ENCODE data around the gene HSBP1.
A peak's percentile ranks its signal among the peaks of the same experiment; 100 is the strongest.

The HSBP1 gene

GRCh38 chr16:83785455-83785854 lies 22.3 kb upstream of the HSBP1 start:
- Histone ChIP-seq H3K9me3 (ENCODE audit: control insufficient read depth, low read length) (no peaks in the 10 kb centered on the region), H3K4me1 (ENCODE audit: control insufficient read depth, insufficient read depth, low read length) (no peaks in the 10 kb centered on the region), H3K27me3 (replicated peaks; ENCODE audit: control insufficient read depth, insufficient read depth, low read length) (no peaks in the 10 kb centered on the region), H3K9ac (ENCODE audit: low read length) (no peak overlapping the region), H3K36me3 (ENCODE audit: control insufficient read depth, insufficient read depth, low read length, severe bottlenecking) (no peaks in the 10 kb centered on the region), H3K4me3 (ENCODE audit: low read length) (no peak overlapping the region)
- DNase-seq (ENCODE audit: low read depth), result no peak

- Histone ChIP-seq H3K27me3 (replicated peaks; ENCODE audit: control insufficient read depth, insufficient read depth, low read length) (no peaks in the 10 kb centered on the region), H3K9ac (ENCODE audit: low read length) (no peak overlapping the region), H3K4me3 (ENCODE audit: low read length) (no peak overlapping the region), H3K4me1 (ENCODE audit: control insufficient read depth, insufficient read depth, low read length) (no peaks in the 10 kb centered on the region), H3K9me3 (ENCODE audit: control insufficient read depth, low read length) (no peaks in the 10 kb centered on the region), H3K36me3 (ENCODE audit: control insufficient read depth, insufficient read depth, low read length, severe bottlenecking) (no peaks in the 10 kb centered on the region)
- no peak for DNase-seq (ENCODE audit: low read depth)
Measured at GRCh38 chr16:83789642-83790401, 18.0 kb upstream of the HSBP1 start.

- no peak for DNase-seq (ENCODE audit: low read depth)
- Histone ChIP-seq H3K36me3 (ENCODE audit: control insufficient read depth, insufficient read depth, low read length, severe bottlenecking) (no peaks in the 10 kb centered on the region), H3K9me3 (ENCODE audit: control insufficient read depth, low read length) (no peaks in the 10 kb centered on the region), H3K9ac (ENCODE audit: low read length) (no peak overlapping the region), H3K27me3 (replicated peaks; ENCODE audit: control insufficient read depth, insufficient read depth, low read length) (no peaks in the 10 kb centered on the region), H3K4me3 (ENCODE audit: low read length) (no peak overlapping the region), H3K4me1 (ENCODE audit: control insufficient read depth, insufficient read depth, low read length) (no peaks in the 10 kb centered on the region)
Measured at GRCh38 chr16:83791916-83792315, 15.9 kb upstream of the HSBP1 start.

GRCh38 chr16:83792391-83792790 lies 15.4 kb upstream of the HSBP1 start:
- Histone ChIP-seq H3K27me3 (replicated peaks; ENCODE audit: control insufficient read depth, insufficient read depth, low read length) (no peaks in the 10 kb centered on the region), H3K4me3 (ENCODE audit: low read length) (no peak overlapping the region), H3K36me3 (ENCODE audit: control insufficient read depth, insufficient read depth, low read length, severe bottlenecking) (no peaks in the 10 kb centered on the region), H3K9ac (ENCODE audit: low read length) (no peak overlapping the region), H3K9me3 (ENCODE audit: control insufficient read depth, low read length) (no peaks in the 10 kb centered on the region), H3K4me1 (ENCODE audit: control insufficient read depth, insufficient read depth, low read length) (no peaks in the 10 kb centered on the region)
- DNase-seq (ENCODE audit: low read depth), result no peak

- DNase-seq (ENCODE audit: low read depth), result no peak
- H3K27me3 ChIP-seq (replicated peaks; ENCODE audit: control insufficient read depth, insufficient read depth, low read length), result no peaks in the 10 kb centered on the region
- no peaks in the 10 kb centered on the region for H3K4me1 ChIP-seq (ENCODE audit: control insufficient read depth, insufficient read depth, low read length)
- H3K9me3 ChIP-seq (ENCODE audit: control insufficient read depth, low read length), result no peaks in the 10 kb centered on the region
- no peak overlapping the region for H3K9ac ChIP-seq (ENCODE audit: low read length)
- no peaks in the 10 kb centered on the region for H3K36me3 ChIP-seq (ENCODE audit: control insufficient read depth, insufficient read depth, low read length, severe bottlenecking)
- no peak overlapping the region for H3K4me3 ChIP-seq (ENCODE audit: low read length)
Measured at GRCh38 chr16:83793179-83793578, 14.6 kb upstream of the HSBP1 start.

GRCh38 chr16:83794860-83795554 lies 12.8 kb upstream of the HSBP1 start:
- Histone ChIP-seq H3K9me3 (ENCODE audit: control insufficient read depth, low read length) (no peaks in the 10 kb centered on the region), H3K4me3 (ENCODE audit: low read length) (no peak overlapping the region), H3K4me1 (ENCODE audit: control insufficient read depth, insufficient read depth, low read length) (no peaks in the 10 kb centered on the region), H3K36me3 (ENCODE audit: control insufficient read depth, insufficient read depth, low read length, severe bottlenecking) (no peaks in the 10 kb centered on the region), H3K27me3 (replicated peaks; ENCODE audit: control insufficient read depth, insufficient read depth, low read length) (no peaks in the 10 kb centered on the region), H3K9ac (ENCODE audit: low read length) (no peak overlapping the region)
- DNase-seq (ENCODE audit: low read depth), result no peak

GRCh38 chr16:83797013-83797412 lies 10.8 kb upstream of the HSBP1 start:
- Histone ChIP-seq H3K36me3 (ENCODE audit: control insufficient read depth, insufficient read depth, low read length, severe bottlenecking) (no peaks in the 10 kb centered on the region), H3K4me1 (ENCODE audit: control insufficient read depth, insufficient read depth, low read length) (peaks cover 1% of the 10 kb centered on the region), H3K4me3 (ENCODE audit: low read length) (no peak overlapping the region), H3K27me3 (replicated peaks; ENCODE audit: control insufficient read depth, insufficient read depth, low read length) (no peaks in the 10 kb centered on the region), H3K9me3 (ENCODE audit: control insufficient read depth, low read length) (no peaks in the 10 kb centered on the region), H3K9ac (ENCODE audit: low read length) (no peak overlapping the region)
- DNase-seq (ENCODE audit: low read depth), result no peak

DNA sequence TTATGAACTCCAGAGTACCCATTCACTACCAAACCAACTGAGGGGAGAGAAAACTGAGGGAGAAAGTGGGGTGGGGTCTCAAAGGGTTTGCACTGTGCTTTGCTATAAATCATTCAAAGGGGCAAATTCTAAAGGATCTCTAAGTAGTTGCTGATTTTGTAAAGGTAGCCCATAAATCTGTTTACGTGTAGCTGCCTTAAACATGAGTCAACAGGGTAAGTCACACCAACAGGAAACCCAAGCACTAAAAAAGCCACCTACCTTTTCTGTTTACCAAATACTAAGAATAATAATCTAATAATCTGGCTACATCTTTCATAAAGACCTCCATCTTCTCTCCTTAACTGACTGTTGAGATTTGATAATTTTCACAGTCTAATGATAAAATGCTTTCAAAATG lies 8.4 kb upstream of the HSBP1 start:
- Histone ChIP-seq H3K9ac (ENCODE audit: low read length) (no peak overlapping the region), H3K9me3 (ENCODE audit: control insufficient read depth, low read length) (no peaks in the 10 kb centered on the region), H3K4me3 (ENCODE audit: low read length) (no peak overlapping the region), H3K4me1 (ENCODE audit: control insufficient read depth, insufficient read depth, low read length) (peaks cover 10% of the 10 kb centered on the region), H3K27me3 (replicated peaks; ENCODE audit: control insufficient read depth, insufficient read depth, low read length) (no peaks in the 10 kb centered on the region), H3K36me3 (ENCODE audit: control insufficient read depth, insufficient read depth, low read length, severe bottlenecking) (no peaks in the 10 kb centered on the region)
- DNase-seq (ENCODE audit: low read depth), result no peak

- peaks cover 10% of the 10 kb centered on the region for H3K4me1 ChIP-seq (ENCODE audit: control insufficient read depth, insufficient read depth, low read length)
- peak overlapping the region; percentile 4 for H3K9ac ChIP-seq (ENCODE audit: low read length)
- peak; percentile 83 for DNase-seq (ENCODE audit: low read depth)
Measured at GRCh38 chr16:83802135-83802534, 5.6 kb upstream of the HSBP1 start.

GRCh38 chr16:83802554-83803205 lies 5.1 kb upstream of the HSBP1 start:
- Histone ChIP-seq H3K36me3 (ENCODE audit: control insufficient read depth, insufficient read depth, low read length, severe bottlenecking) (no peaks in the 10 kb centered on the region), H3K4me3 (ENCODE audit: low read length) (peak overlapping the region; percentile 74), H3K4me1 (ENCODE audit: control insufficient read depth, insufficient read depth, low read length) (peaks cover 10% of the 10 kb centered on the region), H3K9ac (ENCODE audit: low read length) (peak overlapping the region; percentile 4), H3K27me3 (replicated peaks; ENCODE audit: control insufficient read depth, insufficient read depth, low read length) (no peaks in the 10 kb centered on the region), H3K9me3 (ENCODE audit: control insufficient read depth, low read length) (no peaks in the 10 kb centered on the region)
- no peak for DNase-seq (ENCODE audit: low read depth)

More at GRCh38 chr16:83802135-83802534, 5.6 kb upstream of the HSBP1 start:
- peak overlapping the region; percentile 74 for H3K4me3 ChIP-seq (ENCODE audit: low read length)
- H3K9me3 ChIP-seq (ENCODE audit: control insufficient read depth, low read length), result no peaks in the 10 kb centered on the region
- no peaks in the 10 kb centered on the region for H3K27me3 ChIP-seq (replicated peaks; ENCODE audit: control insufficient read depth, insufficient read depth, low read length)
- no peaks in the 10 kb centered on the region for H3K36me3 ChIP-seq (ENCODE audit: control insufficient read depth, insufficient read depth, low read length, severe bottlenecking)

- Histone ChIP-seq H3K9ac (ENCODE audit: low read length) (no peak overlapping the region), H3K4me1 (ENCODE audit: control insufficient read depth, insufficient read depth, low read length) (peaks cover 13% of the 10 kb centered on the region), H3K9me3 (ENCODE audit: control insufficient read depth, low read length) (no peaks in the 10 kb centered on the region), H3K36me3 (ENCODE audit: control insufficient read depth, insufficient read depth, low read length, severe bottlenecking) (no peaks in the 10 kb centered on the region), H3K27me3 (replicated peaks; ENCODE audit: control insufficient read depth, insufficient read depth, low read length) (no peaks in the 10 kb centered on the region), H3K4me3 (ENCODE audit: low read length) (no peak overlapping the region)
- DNase-seq (ENCODE audit: low read depth), result no peak
Measured at GRCh38 chr16:83803811-83804210, 4.0 kb upstream of the HSBP1 start.

All from adipocyte (in vitro differentiated cells).